HepG2 (cell line): ENCODE measurements around the gene PREX1. TPM values are rescaled to one million over a fixed set of nuclear protein-coding genes. Genes with fewer than 3 reads are reported as not detected.

ENCODE experiments used
- DPF2 ChIP-seq: sonication (generic); formaldehyde crosslinking; IDR thresholded peaks from 2 replicates; pipeline ENCODE4 v1.4.0; 2020; ENCODE audit warnings: mild to moderate bottlenecking, low read depth, missing genetic modification reagents, borderline replicate concordance
- FLYWCH1 ChIP-seq: sonication (generic); formaldehyde crosslinking; IDR thresholded peaks from 2 replicates; pipeline ENCODE4 v1.8.1; 2023; ENCODE audit warnings: mild to moderate bottlenecking, missing genetic modification reagents
- GATA4 ChIP-seq: sonication (generic); IDR thresholded peaks from 2 replicates; pipeline ENCODE4 v1.6.1; 2016; ENCODE audit warnings: antibody characterized with exemption, low read depth, borderline replicate concordance
- GFI1 ChIP-seq: sonication (generic); formaldehyde crosslinking; IDR thresholded peaks from 2 replicates; pipeline ENCODE4 v1.5.0; 2020; ENCODE audit warnings: missing genetic modification reagents, mild to moderate bottlenecking, borderline replicate concordance
- HIVEP1 ChIP-seq: sonication (generic); formaldehyde crosslinking; IDR thresholded peaks from 2 replicates; pipeline ENCODE4 v1.4.0; 2020; ENCODE audit warnings: mild to moderate bottlenecking, missing genetic modification reagents
- HOXA9 ChIP-seq: sonication (generic); formaldehyde crosslinking; IDR thresholded peaks from 2 replicates; pipeline ENCODE4 v1.8.1; 2022; ENCODE audit warnings: missing genetic modification reagents, mild to moderate bottlenecking, moderate library complexity, borderline replicate concordance
- JUN ChIP-seq: sonication (generic); formaldehyde crosslinking; IDR thresholded peaks from 2 replicates; pipeline ENCODE4 v1.4.0; 2020; ENCODE audit warnings: mild to moderate bottlenecking, missing genetic modification reagents
- JUNB ChIP-seq: sonication (generic); formaldehyde crosslinking; IDR thresholded peaks from 2 replicates; pipeline ENCODE4 v1.8.0; 2022; ENCODE audit warnings: missing genetic modification reagents, mild to moderate bottlenecking, borderline replicate concordance
- KAT8 ChIP-seq: IDR thresholded peaks from 2 replicates; pipeline ENCODE4 v1.6.1; 2016; ENCODE audit warnings: missing genetic modification reagents, missing compliant biosample characterization
- MAFF ChIP-seq: IDR thresholded peaks from 2 replicates; pipeline ENCODE4 v1.6.1; 2011; ENCODE audit warnings: low read depth, low read length, improper control_type of control experiment
- NAIF1 ChIP-seq: sonication (generic); formaldehyde crosslinking; IDR thresholded peaks from 2 replicates; pipeline ENCODE4 v1.5.0; 2020; ENCODE audit warnings: mild to moderate bottlenecking, missing genetic modification reagents, borderline replicate concordance
- PCBP1 ChIP-seq: fragments of 200-400 bp; formaldehyde crosslinking; IDR thresholded peaks from 2 replicates; pipeline ENCODE4 v1.6.1; 2017; ENCODE audit warnings: mild to moderate bottlenecking, low read depth, low read length, borderline replicate concordance
- RFX1 ChIP-seq: fragments of 450-650 bp; IDR thresholded peaks from 2 replicates; pipeline ENCODE4 v1.6.1; 2017
- TEAD3 ChIP-seq: optimal IDR thresholded peaks from 2 replicates; pipeline ENCODE3; 2016; ENCODE audit warnings: borderline replicate concordance
- ZBTB42 ChIP-seq: sonication (generic); formaldehyde crosslinking; IDR thresholded peaks from 2 replicates; pipeline ENCODE4 v1.5.0; 2020; ENCODE audit warnings: mild to moderate bottlenecking, missing genetic modification reagents
- ZBTB8A ChIP-seq: sonication (generic); formaldehyde crosslinking; IDR thresholded peaks from 2 replicates; pipeline ENCODE4 v1.4.0; 2020; ENCODE audit warnings: mild to moderate bottlenecking, low read depth, missing genetic modification reagents, borderline replicate concordance
- ZNF101 ChIP-seq: sonication (generic); formaldehyde crosslinking; IDR thresholded peaks from 2 replicates; pipeline ENCODE4 v1.4.0; 2020; ENCODE audit warnings: mild to moderate bottlenecking, low read depth, missing genetic modification reagents, borderline replicate concordance
- ZNF225 ChIP-seq: sonication (generic); formaldehyde crosslinking; IDR thresholded peaks from 2 replicates; pipeline ENCODE4 v1.4.0; 2020; ENCODE audit warnings: mild to moderate bottlenecking, missing genetic modification reagents
- ZNF292 ChIP-seq: sonication (generic); formaldehyde crosslinking; IDR thresholded peaks from 2 replicates; pipeline ENCODE4 v1.8.1; 2022; ENCODE audit warnings: mild to moderate bottlenecking, low read depth, missing genetic modification reagents, borderline replicate concordance
- ZNF44 ChIP-seq: sonication (generic); formaldehyde crosslinking; IDR thresholded peaks from 2 replicates; pipeline ENCODE4 v1.5.1; 2020; ENCODE audit warnings: mild to moderate bottlenecking, missing genetic modification reagents
- ZNF550 ChIP-seq: sonication (generic); formaldehyde crosslinking; IDR thresholded peaks from 2 replicates; pipeline ENCODE4 v1.4.0; 2020; ENCODE audit warnings: mild to moderate bottlenecking, missing genetic modification reagents, borderline replicate concordance
- ZNF615 ChIP-seq: sonication (generic); formaldehyde crosslinking; IDR thresholded peaks from 2 replicates; pipeline ENCODE4 v1.5.0; 2020; ENCODE audit warnings: mild to moderate bottlenecking, missing genetic modification reagents, borderline replicate concordance
- polyA plus RNA-seq, 8 experiments: library from polyadenylated mRNA; depleted of rRNA in 3 of 8; stranded (reverse) in 7 of 8; unstranded in 1 of 8; fragments of >200 nt; fragmentation: Illumina TruSeq in 4 of 8; extraction: Trizol in 4 of 8; gene quantifications; 2 replicates each; pipeline versions ENCODE4 v1.2.1 to v1.2.3, GENCODE V29; 2011 to 2016; ENCODE audit warnings: low read depth in 4 of 8, missing spikeins in 1 of 8, mixed read lengths in 1 of 8; ENCODE audit not compliant: insufficient read depth in 1 of 8
- total RNA-seq, 5 experiments: library from RNA; depleted of rRNA; stranded (reverse); fragments of >200 nt; fragmentation: Illumina TruSeq; extraction: Trizol; gene quantifications; 2 replicates each; pipeline ENCODE4 v1.2.3, GENCODE V29; 2016; ENCODE audit warnings: low read depth in 1 of 5
- TF ChIP-seq, protein P1 (sequence below): sonication (generic); formaldehyde crosslinking; IDR thresholded peaks from 2 replicates; pipeline ENCODE4 v1.4.0; 2020; ENCODE audit warnings: missing genetic modification reagents; ENCODE audit errors: not compliant biosample characterization
- TF ChIP-seq, protein P2 (sequence below): sonication (generic); formaldehyde crosslinking; IDR thresholded peaks from 2 replicates; pipeline ENCODE4 v1.5.0; 2020; ENCODE audit warnings: missing genetic modification reagents
- TF ChIP-seq, protein P3 (sequence below): IDR thresholded peaks from 2 replicates; pipeline ENCODE4 v1.6.1; 2016
- TF ChIP-seq, protein P4 (sequence below): IDR thresholded peaks from 2 replicates; pipeline ENCODE4 v1.6.1; 2018; ENCODE audit warnings: missing genetic modification reagents, mild to moderate bottlenecking, missing compliant biosample characterization
- TF ChIP-seq, protein P5 (sequence below): sonication (generic); formaldehyde crosslinking; IDR thresholded peaks from 2 replicates; pipeline ENCODE4 v1.4.0; 2020; ENCODE audit warnings: missing genetic modification reagents

The PREX1 gene
- total and polyA plus RNA-seq, 2 of the 13 experiments (the other 11 are each of a cell fraction or from before 2014, with no cell fraction given): 0.02 to 0.04 TPM

DNA sequence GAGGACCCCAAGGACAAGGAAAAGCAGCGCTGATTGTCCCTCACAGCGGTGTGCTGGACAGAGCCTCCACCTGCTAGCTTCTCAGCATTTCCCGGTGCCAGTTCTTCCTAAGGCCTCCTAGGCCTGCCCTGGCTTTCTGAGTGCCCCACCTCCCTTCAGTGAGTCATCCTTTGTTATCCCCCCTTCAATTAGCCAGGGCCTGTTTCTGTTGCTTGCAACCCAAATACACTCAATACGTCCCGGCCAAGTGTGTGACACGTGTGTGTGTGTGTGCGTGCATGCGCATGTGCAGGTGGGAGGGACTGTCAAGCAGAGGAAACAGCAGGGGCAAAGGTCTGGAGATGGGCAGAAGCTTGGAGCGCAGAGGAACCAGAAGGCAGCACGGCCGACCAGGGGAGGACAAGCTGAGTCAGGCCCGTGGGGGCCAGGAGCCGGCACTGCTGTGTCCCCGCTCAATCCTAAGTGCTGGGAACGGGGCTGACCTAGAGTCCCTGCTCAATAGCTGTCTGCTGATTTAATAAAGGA, 159.8 kb downstream of the PREX1 start (continued):
- no peak for TF ChIP-seq ZNF101
- TF ChIP-seq GATA4: no peak
- no peak for TF ChIP-seq ZBTB8A (CRISPR knock-in tag)
- 0 out of 2 replicates have a peak, but pooled peaks have one; percentile 33 for TF ChIP-seq ZNF292 (CRISPR knock-in tag)
- no peak for TF ChIP-seq ZBTB42 (CRISPR knock-in tag)
- TF ChIP-seq GFI1 (CRISPR knock-in tag): no peak
- no peak for TF ChIP-seq HOXA9
- no peak for TF ChIP-seq JUNB (CRISPR knock-in tag)
- peak; percentile 67; the same call in 1 of the 2 replicates for TF ChIP-seq JUN (CRISPR knock-in tag)
- TF ChIP-seq ZNF44: no peak
- TF ChIP-seq FLYWCH1 (CRISPR knock-in tag): no peak
- TF ChIP-seq, protein P1, sequence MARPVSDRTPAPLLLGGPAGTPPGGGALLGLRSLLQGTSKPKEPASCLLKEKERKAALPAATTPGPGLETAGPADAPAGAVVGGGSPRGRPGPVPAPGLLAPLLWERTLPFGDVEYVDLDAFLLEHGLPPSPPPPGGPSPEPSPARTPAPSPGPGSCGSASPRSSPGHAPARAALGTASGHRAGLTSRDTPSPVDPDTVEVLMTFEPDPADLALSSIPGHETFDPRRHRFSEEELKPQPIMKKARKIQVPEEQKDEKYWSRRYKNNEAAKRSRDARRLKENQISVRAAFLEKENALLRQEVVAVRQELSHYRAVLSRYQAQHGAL (CRISPR knock-in tag): no peak
- TF ChIP-seq PCBP1: no peak
- TF ChIP-seq, protein P2, sequence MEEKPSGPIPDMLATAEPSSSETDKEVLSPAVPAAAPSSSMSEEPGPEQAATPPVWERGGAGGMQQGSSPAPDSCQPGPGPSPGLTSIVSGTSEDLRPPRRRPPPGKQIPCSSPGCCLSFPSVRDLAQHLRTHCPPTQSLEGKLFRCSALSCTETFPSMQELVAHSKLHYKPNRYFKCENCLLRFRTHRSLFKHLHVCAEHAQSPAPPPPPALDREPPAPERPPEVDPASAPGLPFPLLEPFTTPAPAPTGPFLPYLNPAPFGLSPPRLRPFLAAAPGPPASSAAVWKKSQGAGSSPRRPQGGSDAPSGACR (CRISPR knock-in tag): no peak
- peak; percentile 30 for TF ChIP-seq ZNF225 (CRISPR knock-in tag)
- TF ChIP-seq, protein P3, sequence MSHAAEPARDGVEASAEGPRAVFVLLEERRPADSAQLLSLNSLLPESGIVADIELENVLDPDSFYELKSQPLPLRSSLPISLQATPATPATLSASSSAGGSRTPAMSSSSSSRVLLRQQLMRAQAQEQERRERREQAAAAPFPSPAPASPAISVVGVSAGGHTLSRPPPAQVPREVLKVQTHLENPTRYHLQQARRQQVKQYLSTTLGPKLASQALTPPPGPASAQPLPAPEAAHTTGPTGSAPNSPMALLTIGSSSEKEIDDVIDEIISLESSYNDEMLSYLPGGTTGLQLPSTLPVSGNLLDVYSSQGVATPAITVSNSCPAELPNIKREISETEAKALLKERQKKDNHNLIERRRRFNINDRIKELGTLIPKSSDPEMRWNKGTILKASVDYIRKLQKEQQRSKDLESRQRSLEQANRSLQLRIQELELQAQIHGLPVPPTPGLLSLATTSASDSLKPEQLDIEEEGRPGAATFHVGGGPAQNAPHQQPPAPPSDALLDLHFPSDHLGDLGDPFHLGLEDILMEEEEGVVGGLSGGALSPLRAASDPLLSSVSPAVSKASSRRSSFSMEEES (CRISPR knock-in tag): 0 out of 2 replicates have a peak, but pooled peaks have one; percentile 13
- TF ChIP-seq ZNF550 (CRISPR knock-in tag): no peak
- no peak for TF ChIP-seq RFX1
- no peak for TF ChIP-seq KAT8 (CRISPR knock-in tag)
- TF ChIP-seq MAFF: no peak; the same call in 1 of the 2 replicates
- no peak for TF ChIP-seq ZNF615 (CRISPR knock-in tag)
- no peak for TF ChIP-seq NAIF1 (CRISPR knock-in tag)
- no peak for TF ChIP-seq DPF2
- TF ChIP-seq TEAD3 (CRISPR knock-in tag): peak; percentile 51
- TF ChIP-seq, protein P4, sequence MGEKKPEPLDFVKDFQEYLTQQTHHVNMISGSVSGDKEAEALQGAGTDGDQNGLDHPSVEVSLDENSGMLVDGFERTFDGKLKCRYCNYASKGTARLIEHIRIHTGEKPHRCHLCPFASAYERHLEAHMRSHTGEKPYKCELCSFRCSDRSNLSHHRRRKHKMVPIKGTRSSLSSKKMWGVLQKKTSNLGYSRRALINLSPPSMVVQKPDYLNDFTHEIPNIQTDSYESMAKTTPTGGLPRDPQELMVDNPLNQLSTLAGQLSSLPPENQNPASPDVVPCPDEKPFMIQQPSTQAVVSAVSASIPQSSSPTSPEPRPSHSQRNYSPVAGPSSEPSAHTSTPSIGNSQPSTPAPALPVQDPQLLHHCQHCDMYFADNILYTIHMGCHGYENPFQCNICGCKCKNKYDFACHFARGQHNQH: no peak
- TF ChIP-seq, protein P5, sequence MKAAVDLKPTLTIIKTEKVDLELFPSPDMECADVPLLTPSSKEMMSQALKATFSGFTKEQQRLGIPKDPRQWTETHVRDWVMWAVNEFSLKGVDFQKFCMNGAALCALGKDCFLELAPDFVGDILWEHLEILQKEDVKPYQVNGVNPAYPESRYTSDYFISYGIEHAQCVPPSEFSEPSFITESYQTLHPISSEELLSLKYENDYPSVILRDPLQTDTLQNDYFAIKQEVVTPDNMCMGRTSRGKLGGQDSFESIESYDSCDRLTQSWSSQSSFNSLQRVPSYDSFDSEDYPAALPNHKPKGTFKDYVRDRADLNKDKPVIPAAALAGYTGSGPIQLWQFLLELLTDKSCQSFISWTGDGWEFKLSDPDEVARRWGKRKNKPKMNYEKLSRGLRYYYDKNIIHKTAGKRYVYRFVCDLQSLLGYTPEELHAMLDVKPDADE: no peak
- TF ChIP-seq HIVEP1 (CRISPR knock-in tag): 0 out of 2 replicates have a peak, but pooled peaks have one; percentile 37
